K562 (cell line): ENCODE data around the gene HTR6. TPM values are rescaled to one million over a fixed set of nuclear protein-coding genes. Genes with fewer than 3 reads are reported as not detected.

Source experiments
- ATAC-seq: fragments of 200-7000 bp; cut with Tn5 transposase; 3 replicates; pipeline ENCODE4 v1.9.1; 2020; ENCODE audit warnings: moderate library complexity
- BruUV-seq: library from RNA; stranded (reverse); fragments of 400-500 nt; replicated peaks from 2 replicates; lab custom pipeline; 2021; lab: Mats Ljungman, UMichigan
- CTCF ChIA-PET: fragments of 300-600 bp; formaldehyde crosslinking; extraction: SDS; loops from one replicate; lab custom pipeline; 2021; ENCODE audit warnings: low intra/inter-chr PET ratio; lab: Yijun Ruan, JAX
- POLR2A ChIA-PET: fragments of 300-600, 350-650 bp; sonication (Branson Sonifier 250); formaldehyde crosslinking; extraction: SDS; loops from one replicate; lab custom pipeline; 2021; ENCODE audit warnings: antibody characterized with exemption, inconsistent platforms; lab: Yijun Ruan, JAX
- DNase-seq, 4 experiments: peaks; one replicate each; pipeline versions ENCODE4 v3.0.0 to v3.0.0-alpha.2; 2011 to 2018; ENCODE audit warnings: low spot score in 3 of 4, mixed read lengths in 3 of 4; ENCODE audit errors: extremely low read depth in 1 of 4
- FAIRE-seq: peaks from 2 replicates; lab custom pipeline; 2011; peaks lifted over from hg19 to GRCh38; lab: Jason Lieb, UNC
- H2AFZ ChIP-seq: 2 replicates; pipeline ENCODE4 v1.6.0; 2011; ENCODE audit warnings: low read depth, low read length, control low read depth, inconsistent platforms
- H3K27ac ChIP-seq: fragments of 200-600 bp; 3 replicates; pipeline ENCODE4 v1.8.0; 2011; ENCODE audit warnings: low read depth, mild to moderate bottlenecking, control low read depth, inconsistent platforms, low read length, moderate library complexity, mixed read lengths; ENCODE audit errors: extremely low read depth
- H3K27me3 ChIP-seq, 2 experiments: fragments of 300-600 bp in 1 of 2; 2 replicates in 1 of 2; 3 replicates in 1 of 2; pipeline versions ENCODE4 v1.6.0 to v1.8.0; 2011; ENCODE audit warnings: inconsistent platforms in 2 of 2, low read length in 2 of 2, mild to moderate bottlenecking in 1 of 2, mixed read lengths in 1 of 2, moderate library complexity in 1 of 2; ENCODE audit not compliant: control insufficient read depth in 2 of 2, insufficient read depth in 2 of 2
- H3K36me3 ChIP-seq: fragments of 300-600 bp; 3 replicates; pipeline ENCODE4 v1.8.0; 2011; ENCODE audit warnings: mild to moderate bottlenecking, low read length, inconsistent platforms; ENCODE audit not compliant: control insufficient read depth, insufficient read depth
- H3K4me1 ChIP-seq, 2 experiments: fragments of 200-600 bp in 1 of 2; replicated peaks in 1 of 2; 2 replicates in 1 of 2; 3 replicates in 1 of 2; pipeline versions ENCODE4 v1.5.1 to v1.8.0; 2011; ENCODE audit warnings: inconsistent platforms in 2 of 2, low read length in 2 of 2, mild to moderate bottlenecking in 1 of 2, mixed read lengths in 1 of 2, moderate library complexity in 1 of 2; ENCODE audit not compliant: control insufficient read depth in 2 of 2, insufficient read depth in 2 of 2
- H3K4me2 ChIP-seq: 2 replicates; pipeline ENCODE4 v1.6.1; 2011; ENCODE audit warnings: low read length, control low read depth, inconsistent platforms, mixed read lengths; ENCODE audit not compliant: insufficient read depth
- H3K4me3 ChIP-seq: fragments of 200-600 bp; sonication (generic), shearing (Covaris generic); 2 replicates; pipeline ENCODE4 v1.5.1; 2016; ENCODE audit warnings: control low read depth, inconsistent platforms
- H3K79me2 ChIP-seq: fragments of 200-600 bp; 3 replicates; pipeline ENCODE4 v1.8.0; 2011; ENCODE audit warnings: low read length, inconsistent platforms; ENCODE audit not compliant: control insufficient read depth, insufficient read depth
- H3K9ac ChIP-seq, 2 experiments: 2 replicates each; pipeline versions ENCODE4 v1.6.0 to v1.6.1; 2011; ENCODE audit warnings: low read depth in 2 of 2, low read length in 2 of 2, control low read depth in 1 of 2, inconsistent platforms in 1 of 2, mild to moderate bottlenecking in 1 of 2, mixed read lengths in 1 of 2; ENCODE audit not compliant: insufficient read depth in 1 of 2
- H3K9me1 ChIP-seq: one replicate; pipeline ENCODE4 v1.6.0; 2011; ENCODE audit warnings: inconsistent platforms, mild to moderate bottlenecking, low read length, moderate library complexity; ENCODE audit not compliant: control insufficient read depth, insufficient read depth
- H3K9me3 ChIP-seq: replicated peaks from 2 replicates; pipeline ENCODE4 v1.5.1; 2011; ENCODE audit warnings: low read depth, low read length, inconsistent platforms; ENCODE audit not compliant: control insufficient read depth, insufficient read depth
- H4K20me1 ChIP-seq: replicated peaks from 2 replicates; pipeline ENCODE4 v1.6.1; 2011; ENCODE audit warnings: low read length, inconsistent platforms, mixed read lengths; ENCODE audit not compliant: control insufficient read depth, insufficient read depth
- ATF3 ChIP-seq, 2 experiments: fragments of 450-650 bp in 1 of 2; sonication (generic) in 1 of 2; formaldehyde crosslinking in 1 of 2; IDR thresholded peaks in 1 of 2; conservative IDR thresholded peaks in 1 of 2; 2 replicates each; pipeline versions ENCODE4 v1.6.1 to v1.8.1; 2016 to 2023; ENCODE audit warnings: mild to moderate bottlenecking in 2 of 2, moderate library complexity in 2 of 2, inconsistent platforms in 1 of 2, missing genetic modification reagents in 1 of 2
- ZKSCAN1 ChIP-seq: fragments of 150-350 bp; IDR thresholded peaks from 2 replicates; pipeline ENCODE4 v1.6.1; 2016; ENCODE audit warnings: low read depth, low read length
- WGBS: fragments of 100-300 bp; shearing (Covaris generic); methylation state at CpG from one replicate; pipeline ENCODE4 v1.1.6; 2016; ENCODE audit warnings: low coverage, mixed read lengths; ENCODE audit not compliant: insufficient coverage; ENCODE audit errors: missing lambda C conversion rate; 5-methylcytosine and 5-hydroxymethylcytosine counted together
- in situ Hi-C: fragments of 300-500 bp; cut with MboI; formaldehyde crosslinking; loops from 4 replicates; pipeline ENCODE4 v1.15.0; 2018; ENCODE audit warnings: inconsistent platforms, mixed read lengths
- intact Hi-C: fragments of 100-400 bp; cut with micrococcal nuclease; formaldehyde crosslinking; loops from 2 replicates; pipeline ENCODE4 v1.14.2; 2022
- polyA plus RNA-seq, 8 experiments: library from polyadenylated mRNA; depleted of rRNA in 4 of 8; stranded (reverse) in 5 of 8; unstranded in 3 of 8; fragments of >200 nt; fragmentation: Nextera tagmentation in 2 of 8; fragmentation: Illumina TruSeq in 1 of 8; extraction: Ambion mirVana in 2 of 8; extraction: Trizol in 1 of 8; gene quantifications; 2 replicates each; pipeline versions ENCODE4 v1.2.1 to v1.2.3, GENCODE V29; 2011 to 2014; ENCODE audit warnings: inconsistent platforms in 1 of 8, missing spikeins in 1 of 8
- total RNA-seq, 7 experiments: library from RNA; depleted of rRNA in 6 of 7; stranded (reverse); fragments of >200 nt in 6 of 7; fragmentation: Illumina TruSeq in 2 of 7; extraction: Trizol in 2 of 7; gene quantifications; 2 replicates each; pipeline versions ENCODE4 v1.2.1 to v1.2.3, GENCODE V29; 2011 to 2021; ENCODE audit warnings: low replicate concordance in 1 of 7

HTR6 gene
- total and polyA plus RNA-seq, 9 of the 15 experiments (the other 6 are each of a cell fraction or from before 2014, with no cell fraction given), result not detected

- Histone ChIP-seq H3K36me3 (no peaks in the 10 kb centered on the region), H3K4me2 (no peak overlapping the region), H3K27me3 (peaks cover 0 to 22% of the 10 kb centered on the region in 2 experiments; a peak in 3 of 5 replicates), H3K4me3 (no peak overlapping the region), H4K20me1 (no peaks in the 10 kb centered on the region), H3K9me1 (no peaks in the 10 kb centered on the region), H3K4me1 (peaks cover 15 to 27% of the 10 kb centered on the region in 2 experiments; a peak in 4 of 5 replicates), H2AFZ (no peak overlapping the region), H3K9ac (no peak overlapping the region), H3K27ac (no peak overlapping the region), H3K9me3 (no peaks in the 10 kb centered on the region), H3K79me2 (no peaks in the 10 kb centered on the region)
- no TSS peak for BruUV-seq
- DNase-seq (no peak), ATAC-seq (no peak), FAIRE-seq (no peak)
- POLR2A ChIA-PET, result interaction anchor here (0.7 to 1.1 kb wide), 2 partner anchors 23 to 444 kb away, joined by 3 read pairs; no protein-coding TSS in a partner anchor
- TF ChIP-seq ZKSCAN1, result peak; percentile 77
- no peak for TF ChIP-seq ATF3 (IDR thresholded peaks at IDR 0.05)
- TF ChIP-seq ATF3 (CRISPR knock-in tag; conservative IDR thresholded peaks at IDR 0.05), result no peak
- 8% methylated on average over 14 of the region's 15 CpGs for WGBS
- intact Hi-C loops, result loop anchor here (5.0 to 10.0 kb wide), 3 partner anchors 403 to 750 kb away; partner anchors contain the start of genes ALDH4A1, EMC1 and MRTO4
- in situ Hi-C loops, result loop anchor here (5.0 to 25.0 kb wide), 6 partner anchors 313 to 1043 kb away; no protein-coding TSS in a partner anchor
- CTCF ChIA-PET, result no interaction called here
These were observed 9.6 kb upstream of the HTR6 start for GRCh38 chr1:19654886-19655717.
